Prostate gland (tissue), 2 donors: ENCODE data around the gene CLPTM1L.
"Not testable (repeated sequence)": the region's sequence is repeated elsewhere in the genome, so short reads cannot be mapped to it uniquely, and the experiment has no call there.

Source experiments
- POLR2A ChIP-seq: fragments of 450-650 bp; IDR thresholded peaks from one replicate; pipeline ENCODE4 v1.6.1; 2016; ENCODE audit warnings: antibody characterized with exemption, mild to moderate bottlenecking
- POLR2AphosphoS5 ChIP-seq: sonication (generic); formaldehyde crosslinking; IDR thresholded peaks from one replicate; pipeline ENCODE4 v1.6.1; 2017; ENCODE audit warnings: antibody characterized with exemption
- TF ChIP-seq, protein P1 (sequence below), 4 experiments: fragments of 200-600 bp in 2 of 4; fragments of 450-650 bp in 2 of 4; sonication (generic) in 2 of 4; IDR thresholded peaks; 1 replicate in 3 of 4; 2 replicates in 1 of 4; pipeline ENCODE4 v1.5.1; 2016 to 2019; ENCODE audit warnings: antibody characterized with exemption in 4 of 4, mild to moderate bottlenecking in 2 of 4, moderate library complexity in 2 of 4

DNA sequence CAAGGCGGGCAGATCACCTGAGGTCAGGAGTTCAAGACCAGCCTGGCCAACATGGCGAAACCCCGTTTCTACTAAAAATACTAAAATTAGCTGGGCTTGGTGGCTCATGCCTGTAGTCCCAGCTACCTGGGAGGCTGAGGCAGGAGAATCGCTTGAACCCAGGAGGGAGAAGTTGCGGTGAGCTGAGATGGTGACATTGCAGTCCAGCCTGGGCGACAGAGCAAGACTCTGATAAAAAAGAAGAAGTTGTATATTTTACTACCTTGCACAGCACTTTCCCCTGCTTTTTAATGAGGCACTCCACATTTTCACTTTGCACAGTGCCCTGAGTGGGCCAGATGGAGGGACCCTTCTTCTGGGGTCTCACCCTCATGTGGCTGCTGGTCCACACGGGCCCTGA is 15.5 kb upstream of the CLPTM1L start:
- TF ChIP-seq, protein P1, sequence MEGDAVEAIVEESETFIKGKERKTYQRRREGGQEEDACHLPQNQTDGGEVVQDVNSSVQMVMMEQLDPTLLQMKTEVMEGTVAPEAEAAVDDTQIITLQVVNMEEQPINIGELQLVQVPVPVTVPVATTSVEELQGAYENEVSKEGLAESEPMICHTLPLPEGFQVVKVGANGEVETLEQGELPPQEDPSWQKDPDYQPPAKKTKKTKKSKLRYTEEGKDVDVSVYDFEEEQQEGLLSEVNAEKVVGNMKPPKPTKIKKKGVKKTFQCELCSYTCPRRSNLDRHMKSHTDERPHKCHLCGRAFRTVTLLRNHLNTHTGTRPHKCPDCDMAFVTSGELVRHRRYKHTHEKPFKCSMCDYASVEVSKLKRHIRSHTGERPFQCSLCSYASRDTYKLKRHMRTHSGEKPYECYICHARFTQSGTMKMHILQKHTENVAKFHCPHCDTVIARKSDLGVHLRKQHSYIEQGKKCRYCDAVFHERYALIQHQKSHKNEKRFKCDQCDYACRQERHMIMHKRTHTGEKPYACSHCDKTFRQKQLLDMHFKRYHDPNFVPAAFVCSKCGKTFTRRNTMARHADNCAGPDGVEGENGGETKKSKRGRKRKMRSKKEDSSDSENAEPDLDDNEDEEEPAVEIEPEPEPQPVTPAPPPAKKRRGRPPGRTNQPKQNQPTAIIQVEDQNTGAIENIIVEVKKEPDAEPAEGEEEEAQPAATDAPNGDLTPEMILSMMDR (IDR thresholded peaks at IDR 0.05), result not testable (repeated sequence)
- not testable (repeated sequence) for TF ChIP-seq POLR2A, POLR2AphosphoS5
